HepG2 (cell line): ENCODE results near the gene DPY30. TPM values are rescaled to one million over a fixed set of nuclear protein-coding genes. Genes with fewer than 3 reads are reported as not detected.
A peak's percentile ranks its signal among the peaks of the same experiment; 100 is the strongest.

ENCODE experiments used
- HNRNPLL ChIP-seq: fragments of 200-400 bp; formaldehyde crosslinking; IDR thresholded peaks from 2 replicates; pipeline ENCODE4 v1.6.1; 2017; ENCODE audit warnings: mild to moderate bottlenecking, low read depth, low read length; ENCODE audit not compliant: poor library complexity, severe bottlenecking
- NFKBIZ ChIP-seq: IDR thresholded peaks from 2 replicates; pipeline ENCODE4 v1.6.1; 2018; ENCODE audit warnings: missing genetic modification reagents, missing compliant biosample characterization
- PAX8 ChIP-seq: sonication (generic); formaldehyde crosslinking; IDR thresholded peaks from 2 replicates; pipeline ENCODE4 v1.8.0; 2022; ENCODE audit warnings: mild to moderate bottlenecking, missing genetic modification reagents, borderline replicate concordance
- PRMT3 ChIP-seq: sonication (generic); formaldehyde crosslinking; IDR thresholded peaks from 2 replicates; pipeline ENCODE4 v1.8.1; 2022; ENCODE audit warnings: low read depth, mild to moderate bottlenecking, moderate library complexity, missing genetic modification reagents, borderline replicate concordance
- RAD21 ChIP-seq: fragments of 450-650 bp; formaldehyde crosslinking; IDR thresholded peaks from 2 replicates; pipeline ENCODE4 v1.5.0; 2020; ENCODE audit warnings: mild to moderate bottlenecking
- RBM22 ChIP-seq: fragments of 200-400 bp; formaldehyde crosslinking; optimal IDR thresholded peaks from 2 replicates; pipeline ENCODE3; 2017; ENCODE audit warnings: mild to moderate bottlenecking, low read length, moderate library complexity
- REPIN1 ChIP-seq: sonication (generic); formaldehyde crosslinking; IDR thresholded peaks from 2 replicates; pipeline ENCODE4 v1.8.0; 2022; ENCODE audit warnings: missing genetic modification reagents, low read depth, mild to moderate bottlenecking, borderline replicate concordance
- SNAPC2 ChIP-seq: sonication (generic); formaldehyde crosslinking; IDR thresholded peaks from 2 replicates; pipeline ENCODE4 v1.8.1; 2022; ENCODE audit warnings: mild to moderate bottlenecking, missing genetic modification reagents
- ZEB1 ChIP-seq: IDR thresholded peaks from 2 replicates; pipeline ENCODE4 v1.6.1; 2012; ENCODE audit warnings: mild to moderate bottlenecking, low read depth, inconsistent platforms; ENCODE audit not compliant: insufficient replicate concordance
- ZFP36L2 ChIP-seq: sonication (generic); formaldehyde crosslinking; IDR thresholded peaks from 2 replicates; pipeline ENCODE4 v1.4.0; 2020; ENCODE audit warnings: missing genetic modification reagents
- ZNF382 ChIP-seq: sonication (generic); formaldehyde crosslinking; IDR thresholded peaks from 2 replicates; pipeline ENCODE4 v1.5.0; 2020; ENCODE audit warnings: missing genetic modification reagents, mild to moderate bottlenecking, borderline replicate concordance
- ZNF660 ChIP-seq: sonication (generic); formaldehyde crosslinking; IDR thresholded peaks from 2 replicates; pipeline ENCODE4 v1.5.1; 2020; ENCODE audit warnings: mild to moderate bottlenecking, low read depth, missing genetic modification reagents, borderline replicate concordance
- ZNF768 ChIP-seq: sonication (generic); formaldehyde crosslinking; IDR thresholded peaks from 2 replicates; pipeline ENCODE4 v1.4.0; 2020; ENCODE audit warnings: missing genetic modification reagents
- ZSCAN22 ChIP-seq: sonication (generic); formaldehyde crosslinking; IDR thresholded peaks from 2 replicates; pipeline ENCODE4 v1.4.0; 2020; ENCODE audit warnings: mild to moderate bottlenecking, missing genetic modification reagents
- polyA plus RNA-seq, 8 experiments: library from polyadenylated mRNA; depleted of rRNA in 3 of 8; stranded (reverse) in 7 of 8; unstranded in 1 of 8; fragments of >200 nt; fragmentation: Illumina TruSeq in 4 of 8; extraction: Trizol in 4 of 8; gene quantifications; 2 replicates each; pipeline versions ENCODE4 v1.2.1 to v1.2.3, GENCODE V29; 2011 to 2016; ENCODE audit warnings: low read depth in 4 of 8, missing spikeins in 1 of 8, mixed read lengths in 1 of 8; ENCODE audit not compliant: insufficient read depth in 1 of 8
- total RNA-seq, 5 experiments: library from RNA; depleted of rRNA; stranded (reverse); fragments of >200 nt; fragmentation: Illumina TruSeq; extraction: Trizol; gene quantifications; 2 replicates each; pipeline ENCODE4 v1.2.3, GENCODE V29; 2016; ENCODE audit warnings: low read depth in 1 of 5

Gene DPY30
- total and polyA plus RNA-seq, 2 of the 13 experiments (the other 11 are each of a cell fraction or from before 2014, with no cell fraction given), result 98.1 to 118 TPM

GRCh38 chr2:32063310-32064020 lies 23.9 kb upstream of the DPY30 start, which contains the start of gene SPAST (continued):
- TF ChIP-seq ZEB1, result no peak
- TF ChIP-seq SNAPC2, result no peak
- TF ChIP-seq REPIN1 (CRISPR knock-in tag), result peak; percentile 84; the same call in 1 of the 2 replicates
- peak; percentile 86; the same call in 1 of the 2 replicates for TF ChIP-seq PRMT3 (CRISPR knock-in tag)
- TF ChIP-seq ZFP36L2, result no peak
- TF ChIP-seq HNRNPLL, result peak; percentile 78
- TF ChIP-seq ZNF660, result no peak
- peak; percentile 73; the same call in 1 of the 2 replicates for TF ChIP-seq ZSCAN22 (CRISPR knock-in tag)
- no peak; the same call in 1 of the 2 replicates for TF ChIP-seq ZNF768 (CRISPR knock-in tag)
- no peak; the same call in none of the 2 replicates for TF ChIP-seq RAD21
- no peak for TF ChIP-seq NFKBIZ (CRISPR knock-in tag)
- TF ChIP-seq ZNF382 (CRISPR knock-in tag), result no peak
- peak; percentile 51 for TF ChIP-seq RBM22
- TF ChIP-seq PAX8 (CRISPR knock-in tag), result no peak
